DMS79 (cell line): ENCODE results near the gene GSE1.

Experiments
- DNase-seq: peaks from one replicate; lab custom pipeline; 2025; lab: John Stamatoyannopoulos, UW

Gene GSE1

GRCh38 chr16:85661740-85662481, 48.8 kb downstream of the GSE1 start:
- no peak for DNase-seq

GRCh38 chr16:85662482-85662812, 49.3 kb downstream of the GSE1 start:
- DNase-seq, result no peak

- no peak for DNase-seq
Observed at GRCh38 chr16:85662976-85663830, 50.1 kb downstream of the GSE1 start.

GRCh38 chr16:85663891-85664321, 50.8 kb downstream of the GSE1 start:
- peak; percentile 51 for DNase-seq

GRCh38 chr16:85664580-85665372, 51.7 kb downstream of the GSE1 start:
- no peak for DNase-seq

GRCh38 chr16:85665373-85665740, 52.2 kb downstream of the GSE1 start:
- DNase-seq, result no peak

- no peak for DNase-seq
Observed at GRCh38 chr16:85665929-85666328, 52.8 kb downstream of the GSE1 start.

GRCh38 chr16:85667261-85667660, 54.1 kb downstream of the GSE1 start:
- no peak for DNase-seq

- DNase-seq, result no peak
Observed at GRCh38 chr16:85667841-85668413, 54.8 kb downstream of the GSE1 start.

- no peak for DNase-seq
Observed at GRCh38 chr16:85668676-85669424, 55.7 kb downstream of the GSE1 start.

- no peak for DNase-seq
Observed at GRCh38 chr16:85670840-85671239, 57.7 kb downstream of the GSE1 start.

- DNase-seq, result peak; percentile 14
Observed at GRCh38 chr16:85673529-85674417, 60.7 kb downstream of the GSE1 start.

GRCh38 chr16:85674418-85674755, 61.3 kb downstream of the GSE1 start:
- DNase-seq, result no peak

- DNase-seq, result no peak
Observed at GRCh38 chr16:85674828-85675227, 61.7 kb downstream of the GSE1 start.

- DNase-seq, result no peak
Observed at GRCh38 chr16:85675251-85675874, 62.2 kb downstream of the GSE1 start.

- no peak for DNase-seq
Observed at GRCh38 chr16:85676466-85676865, 63.3 kb downstream of the GSE1 start.

- no peak for DNase-seq
Observed at GRCh38 chr16:85677383-85677967, 64.4 kb downstream of the GSE1 start.

GRCh38 chr16:85678016-85678415, 64.9 kb downstream of the GSE1 start:
- no peak for DNase-seq

- no peak for DNase-seq
Observed at GRCh38 chr16:85678821-85679220, 65.7 kb downstream of the GSE1 start.

- no peak for DNase-seq
Observed at GRCh38 chr16:85679870-85680269, 66.7 kb downstream of the GSE1 start.
